ENCODE data around the gene SLC24A4.

GRCh38 chr14:92490239-92490959 lies 167.4 kb downstream of the SLC24A4 start:
- TF ChIP-seq CTCF (IDR thresholded peaks at IDR 0.05) (no peak), POLR2A (IDR thresholded peaks at IDR 0.05) (no peak)
